OCI-LY7 (cell line): ENCODE results near the gene EXOC3L2.

Experiments used
- EZH2phosphoT487 ChIP-seq: fragments of 200-600 bp; sonication (generic); IDR thresholded peaks from 2 replicates; pipeline ENCODE4 v1.6.1; 2018; ENCODE audit warnings: low read depth, borderline replicate concordance, mild to moderate bottlenecking, mixed run types, antibody characterized with exemption, low read length, moderate library complexity, mixed read lengths
- TF ChIP-seq, protein P1 (sequence below): fragments of 200-600 bp; sonication (generic); conservative IDR thresholded peaks from 2 replicates; pipeline ENCODE4 v1.5.1; 2014; ENCODE audit warnings: mild to moderate bottlenecking, antibody characterized with exemption, low read length, moderate library complexity, mixed read lengths

GRCh38 chr19:45195764-45196163 lies 49.4 kb downstream of the EXOC3L2 start:
- TF ChIP-seq, protein P1, sequence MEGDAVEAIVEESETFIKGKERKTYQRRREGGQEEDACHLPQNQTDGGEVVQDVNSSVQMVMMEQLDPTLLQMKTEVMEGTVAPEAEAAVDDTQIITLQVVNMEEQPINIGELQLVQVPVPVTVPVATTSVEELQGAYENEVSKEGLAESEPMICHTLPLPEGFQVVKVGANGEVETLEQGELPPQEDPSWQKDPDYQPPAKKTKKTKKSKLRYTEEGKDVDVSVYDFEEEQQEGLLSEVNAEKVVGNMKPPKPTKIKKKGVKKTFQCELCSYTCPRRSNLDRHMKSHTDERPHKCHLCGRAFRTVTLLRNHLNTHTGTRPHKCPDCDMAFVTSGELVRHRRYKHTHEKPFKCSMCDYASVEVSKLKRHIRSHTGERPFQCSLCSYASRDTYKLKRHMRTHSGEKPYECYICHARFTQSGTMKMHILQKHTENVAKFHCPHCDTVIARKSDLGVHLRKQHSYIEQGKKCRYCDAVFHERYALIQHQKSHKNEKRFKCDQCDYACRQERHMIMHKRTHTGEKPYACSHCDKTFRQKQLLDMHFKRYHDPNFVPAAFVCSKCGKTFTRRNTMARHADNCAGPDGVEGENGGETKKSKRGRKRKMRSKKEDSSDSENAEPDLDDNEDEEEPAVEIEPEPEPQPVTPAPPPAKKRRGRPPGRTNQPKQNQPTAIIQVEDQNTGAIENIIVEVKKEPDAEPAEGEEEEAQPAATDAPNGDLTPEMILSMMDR: no peak
- no peak for TF ChIP-seq EZH2phosphoT487
